ENCODE data around the gene ZNF443.
"Not testable (repeated sequence)": the region's sequence is repeated elsewhere in the genome, so short reads cannot be mapped to it uniquely, and the experiment has no call there.

GRCh38 chr19:12391148-12391547 lies 49.7 kb downstream of the ZNF443 start:
- TF ChIP-seq ZNF384 (IDR thresholded peaks at IDR 0.05); PKNOX1 (IDR thresholded peaks at IDR 0.05); FOXM1 (IDR thresholded peaks at IDR 0.05; ENCODE audit: borderline replicate concordance); NFRKB (IDR thresholded peaks at IDR 0.05); FOXK2 (IDR thresholded peaks at IDR 0.05); BHLHE40 (IDR thresholded peaks at IDR 0.05; ENCODE audit: borderline replicate concordance); ARNT (IDR thresholded peaks at IDR 0.05): not testable (repeated sequence)
